GM23338 (cell line): ENCODE measurements around the gene EPAS1. TPM values are rescaled to one million over a fixed set of nuclear protein-coding genes. Genes with fewer than 3 reads are reported as not detected.

Experiments
- ATAC-seq: fragments of 200-7000 bp; cut with Tn5 transposase; 3 replicates; pipeline ENCODE4 v1.9.1; 2020
- DNase-seq: peaks from one replicate; pipeline ENCODE4 v3.0.0-alpha.2; 2015; ENCODE audit warnings: low spot score
- H2AFZ ChIP-seq: fragments of 200-600 bp; sonication (generic); 2 replicates; pipeline ENCODE4 v1.8.0; 2016; ENCODE audit warnings: antibody characterized with exemption, mild to moderate bottlenecking, moderate library complexity
- H3F3A ChIP-seq: fragments of 200-600 bp; sonication (generic); replicated peaks from 2 replicates; pipeline ENCODE4 v1.8.0; 2017; ENCODE audit warnings: antibody characterized with exemption, mixed run types, low read depth
- H3K27ac ChIP-seq: fragments of 200-600 bp; sonication (generic); 2 replicates; pipeline ENCODE4 v1.6.1; 2016; ENCODE audit warnings: low read depth
- H3K27me3 ChIP-seq: fragments of 200-600 bp; sonication (generic); 2 replicates; pipeline ENCODE4 v1.8.0; 2016; ENCODE audit warnings: mild to moderate bottlenecking, mixed run types, moderate library complexity; ENCODE audit not compliant: insufficient read depth
- H3K36me3 ChIP-seq: fragments of 200-600 bp; sonication (generic); 2 replicates; pipeline ENCODE4 v1.8.0; 2016; ENCODE audit warnings: mild to moderate bottlenecking; ENCODE audit not compliant: insufficient read depth
- H3K4me1 ChIP-seq: fragments of 200-600 bp; sonication (generic); 2 replicates; pipeline ENCODE4 v1.8.0; 2016; ENCODE audit warnings: mild to moderate bottlenecking, moderate library complexity; ENCODE audit not compliant: insufficient read depth
- H3K4me2 ChIP-seq: fragments of 200-600 bp; sonication (generic); 2 replicates; pipeline ENCODE4 v1.7.1; 2017; ENCODE audit warnings: mixed run types
- H3K4me3 ChIP-seq: fragments of 200-600 bp; sonication (generic); 2 replicates; pipeline ENCODE4 v1.6.1; 2016; ENCODE audit warnings: mixed run types
- H3K79me2 ChIP-seq: fragments of 200-600 bp; sonication (generic); replicated peaks from 2 replicates; pipeline ENCODE4 v1.8.0; 2017; ENCODE audit warnings: mild to moderate bottlenecking; ENCODE audit not compliant: insufficient read depth
- H3K9me2 ChIP-seq: fragments of 200-600 bp; sonication (generic); 2 replicates; pipeline ENCODE4 v1.8.0; 2017; ENCODE audit not compliant: insufficient read depth
- H4K20me1 ChIP-seq: fragments of 200-600 bp; sonication (generic); replicated peaks from 2 replicates; pipeline ENCODE4 v1.8.0; 2017; ENCODE audit warnings: mild to moderate bottlenecking; ENCODE audit not compliant: insufficient read depth
- H3K27ac Mint-ChIP-seq: 2 replicates; pipeline ENCODE4 v1.8.0; 2020; ENCODE audit warnings: inconsistent platforms, mild to moderate bottlenecking, moderate library complexity, mixed read lengths
- H3K27me3 Mint-ChIP-seq: 3 replicates; pipeline ENCODE4 v1.8.0; 2022; ENCODE audit warnings: low read depth, mild to moderate bottlenecking, moderate library complexity, mixed read lengths, inconsistent platforms; ENCODE audit not compliant: insufficient read depth, poor library complexity
- H3K36me3 Mint-ChIP-seq: 3 replicates; pipeline ENCODE4 v1.8.0; 2021; ENCODE audit warnings: low read depth, mild to moderate bottlenecking, inconsistent platforms, moderate library complexity, mixed read lengths
- H3K4me1 Mint-ChIP-seq: 3 replicates; pipeline ENCODE4 v1.8.0; 2020; ENCODE audit warnings: mild to moderate bottlenecking, inconsistent platforms, mixed read lengths
- H3K4me3 Mint-ChIP-seq: 3 replicates; pipeline ENCODE4 v1.8.0; 2021; ENCODE audit warnings: moderate library complexity, mild to moderate bottlenecking, inconsistent platforms, mixed read lengths
- H3K9me3 Mint-ChIP-seq: 3 replicates; pipeline ENCODE4 v1.8.0; 2020; ENCODE audit warnings: moderate library complexity, mild to moderate bottlenecking, inconsistent platforms, mixed read lengths
- CREB1 ChIP-seq: fragments of 250-450 bp; sonication (Bioruptor Pico); IDR thresholded peaks from 2 replicates; pipeline ENCODE4 v1.5.0; 2020; ENCODE audit warnings: low read depth, mild to moderate bottlenecking, moderate library complexity
- CTCF ChIP-seq, 2 experiments: fragments of 200-600 bp in 1 of 2; sonication (generic) in 1 of 2; conservative IDR thresholded peaks; 2 replicates each; pipeline versions ENCODE4 v1.5.1 to v1.6.1; 2016 to 2017; ENCODE audit warnings: antibody characterized with exemption in 2 of 2, low read depth in 2 of 2, mild to moderate bottlenecking in 2 of 2, moderate library complexity in 1 of 2
- EZH2 ChIP-seq: fragments of 200-600 bp; sonication (generic); IDR thresholded peaks from one replicate; pipeline ENCODE4 v1.8.0; 2017; ENCODE audit warnings: antibody characterized with exemption, mild to moderate bottlenecking, low read depth; ENCODE audit not compliant: unreplicated experiment
- NANOG ChIP-seq: IDR thresholded peaks from 2 replicates; pipeline ENCODE4 v1.6.1; 2016; ENCODE audit warnings: antibody characterized with exemption, borderline replicate concordance
- STAT1 ChIP-seq: IDR thresholded peaks from one replicate; pipeline ENCODE4 v1.6.1; 2016; ENCODE audit warnings: antibody characterized with exemption; ENCODE audit not compliant: unreplicated experiment
- ZNF114 ChIP-seq: fragments of 250-450 bp; sonication (Bioruptor Pico); IDR thresholded peaks from 2 replicates; pipeline ENCODE4 v1.5.0; 2020; ENCODE audit warnings: mild to moderate bottlenecking, moderate library complexity
- ZNF331 ChIP-seq: fragments of 250-450 bp; sonication (Bioruptor Pico); IDR thresholded peaks from 2 replicates; pipeline ENCODE4 v1.5.0; 2020; ENCODE audit warnings: low read depth, mild to moderate bottlenecking, moderate library complexity
- polyA plus RNA-seq: library from polyadenylated mRNA; unstranded; fragments of >200 nt; fragmentation: Nextera tagmentation; extraction: Ambion mirVana; gene quantifications from 2 replicates; pipeline ENCODE4 v1.2.1, GENCODE V29; 2016
- total RNA-seq: library from RNA; depleted of rRNA; stranded (reverse); fragments of >200 nt; shearing (Covaris generic); gene quantifications from 2 replicates; pipeline ENCODE4 v1.2.3, GENCODE V29; 2014
- TF ChIP-seq, protein P1 (sequence below): fragments of 250-450 bp; sonication (Bioruptor Pico); IDR thresholded peaks from 2 replicates; pipeline ENCODE4 v1.5.0; 2020; ENCODE audit warnings: mild to moderate bottlenecking, moderate library complexity

Gene EPAS1
- total and polyA plus RNA-seq, 2 experiments from 2014 or later, result 0.68 to 5.4 TPM

DNA sequence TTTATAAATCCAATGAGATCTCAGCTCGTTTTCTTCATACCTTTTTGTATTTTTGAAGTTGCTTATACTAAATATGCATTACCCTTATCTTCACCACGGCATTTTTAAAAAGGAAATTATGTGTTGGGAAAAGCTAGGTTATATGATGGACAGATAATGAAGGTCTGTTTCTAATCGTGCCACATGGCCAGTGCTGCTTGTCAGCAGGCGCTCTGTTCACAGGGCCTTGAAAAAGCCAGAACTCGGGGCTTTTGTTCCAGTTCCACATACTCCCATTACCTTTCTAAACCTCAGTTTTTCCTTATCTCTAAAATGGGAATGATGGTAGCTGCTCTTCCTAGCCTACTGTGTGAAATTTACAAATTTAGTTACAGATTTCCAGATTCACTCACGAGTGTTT lies 42.0 kb downstream of the EPAS1 start:
- Mint-ChIP-seq H3K9me3 (no peaks in the 10 kb centered on the region; the same call in 2 of the 3 replicates), H3K4me1 (peaks cover 36% of the 10 kb centered on the region), H3K27ac (no peak overlapping the region), H3K27me3 (peaks cover 6% of the 10 kb centered on the region), H3K4me3 (no peak overlapping the region), H3K36me3 (no peaks in the 10 kb centered on the region)
- no peak overlapping the region for H3K27ac ChIP-seq
- H2AFZ ChIP-seq, result no peak overlapping the region
- peaks cover 29% of the 10 kb centered on the region for H3K4me1 ChIP-seq
- no peak for DNase-seq
- no peak for ATAC-seq
- no peaks in the 10 kb centered on the region for H4K20me1 ChIP-seq
- H3K79me2 ChIP-seq, result no peaks in the 10 kb centered on the region
- TF ChIP-seq EZH2 (no peak), STAT1 (no peak), ZNF331 (CRISPR knock-in tag) (no peak), CTCF (conservative IDR thresholded peaks at IDR 0.05; ENCODE audit: low read depth in 2 of 2) (no peak), NANOG (no peak), CREB1 (no peak), ZNF114 (no peak)
- TF ChIP-seq, protein P1, sequence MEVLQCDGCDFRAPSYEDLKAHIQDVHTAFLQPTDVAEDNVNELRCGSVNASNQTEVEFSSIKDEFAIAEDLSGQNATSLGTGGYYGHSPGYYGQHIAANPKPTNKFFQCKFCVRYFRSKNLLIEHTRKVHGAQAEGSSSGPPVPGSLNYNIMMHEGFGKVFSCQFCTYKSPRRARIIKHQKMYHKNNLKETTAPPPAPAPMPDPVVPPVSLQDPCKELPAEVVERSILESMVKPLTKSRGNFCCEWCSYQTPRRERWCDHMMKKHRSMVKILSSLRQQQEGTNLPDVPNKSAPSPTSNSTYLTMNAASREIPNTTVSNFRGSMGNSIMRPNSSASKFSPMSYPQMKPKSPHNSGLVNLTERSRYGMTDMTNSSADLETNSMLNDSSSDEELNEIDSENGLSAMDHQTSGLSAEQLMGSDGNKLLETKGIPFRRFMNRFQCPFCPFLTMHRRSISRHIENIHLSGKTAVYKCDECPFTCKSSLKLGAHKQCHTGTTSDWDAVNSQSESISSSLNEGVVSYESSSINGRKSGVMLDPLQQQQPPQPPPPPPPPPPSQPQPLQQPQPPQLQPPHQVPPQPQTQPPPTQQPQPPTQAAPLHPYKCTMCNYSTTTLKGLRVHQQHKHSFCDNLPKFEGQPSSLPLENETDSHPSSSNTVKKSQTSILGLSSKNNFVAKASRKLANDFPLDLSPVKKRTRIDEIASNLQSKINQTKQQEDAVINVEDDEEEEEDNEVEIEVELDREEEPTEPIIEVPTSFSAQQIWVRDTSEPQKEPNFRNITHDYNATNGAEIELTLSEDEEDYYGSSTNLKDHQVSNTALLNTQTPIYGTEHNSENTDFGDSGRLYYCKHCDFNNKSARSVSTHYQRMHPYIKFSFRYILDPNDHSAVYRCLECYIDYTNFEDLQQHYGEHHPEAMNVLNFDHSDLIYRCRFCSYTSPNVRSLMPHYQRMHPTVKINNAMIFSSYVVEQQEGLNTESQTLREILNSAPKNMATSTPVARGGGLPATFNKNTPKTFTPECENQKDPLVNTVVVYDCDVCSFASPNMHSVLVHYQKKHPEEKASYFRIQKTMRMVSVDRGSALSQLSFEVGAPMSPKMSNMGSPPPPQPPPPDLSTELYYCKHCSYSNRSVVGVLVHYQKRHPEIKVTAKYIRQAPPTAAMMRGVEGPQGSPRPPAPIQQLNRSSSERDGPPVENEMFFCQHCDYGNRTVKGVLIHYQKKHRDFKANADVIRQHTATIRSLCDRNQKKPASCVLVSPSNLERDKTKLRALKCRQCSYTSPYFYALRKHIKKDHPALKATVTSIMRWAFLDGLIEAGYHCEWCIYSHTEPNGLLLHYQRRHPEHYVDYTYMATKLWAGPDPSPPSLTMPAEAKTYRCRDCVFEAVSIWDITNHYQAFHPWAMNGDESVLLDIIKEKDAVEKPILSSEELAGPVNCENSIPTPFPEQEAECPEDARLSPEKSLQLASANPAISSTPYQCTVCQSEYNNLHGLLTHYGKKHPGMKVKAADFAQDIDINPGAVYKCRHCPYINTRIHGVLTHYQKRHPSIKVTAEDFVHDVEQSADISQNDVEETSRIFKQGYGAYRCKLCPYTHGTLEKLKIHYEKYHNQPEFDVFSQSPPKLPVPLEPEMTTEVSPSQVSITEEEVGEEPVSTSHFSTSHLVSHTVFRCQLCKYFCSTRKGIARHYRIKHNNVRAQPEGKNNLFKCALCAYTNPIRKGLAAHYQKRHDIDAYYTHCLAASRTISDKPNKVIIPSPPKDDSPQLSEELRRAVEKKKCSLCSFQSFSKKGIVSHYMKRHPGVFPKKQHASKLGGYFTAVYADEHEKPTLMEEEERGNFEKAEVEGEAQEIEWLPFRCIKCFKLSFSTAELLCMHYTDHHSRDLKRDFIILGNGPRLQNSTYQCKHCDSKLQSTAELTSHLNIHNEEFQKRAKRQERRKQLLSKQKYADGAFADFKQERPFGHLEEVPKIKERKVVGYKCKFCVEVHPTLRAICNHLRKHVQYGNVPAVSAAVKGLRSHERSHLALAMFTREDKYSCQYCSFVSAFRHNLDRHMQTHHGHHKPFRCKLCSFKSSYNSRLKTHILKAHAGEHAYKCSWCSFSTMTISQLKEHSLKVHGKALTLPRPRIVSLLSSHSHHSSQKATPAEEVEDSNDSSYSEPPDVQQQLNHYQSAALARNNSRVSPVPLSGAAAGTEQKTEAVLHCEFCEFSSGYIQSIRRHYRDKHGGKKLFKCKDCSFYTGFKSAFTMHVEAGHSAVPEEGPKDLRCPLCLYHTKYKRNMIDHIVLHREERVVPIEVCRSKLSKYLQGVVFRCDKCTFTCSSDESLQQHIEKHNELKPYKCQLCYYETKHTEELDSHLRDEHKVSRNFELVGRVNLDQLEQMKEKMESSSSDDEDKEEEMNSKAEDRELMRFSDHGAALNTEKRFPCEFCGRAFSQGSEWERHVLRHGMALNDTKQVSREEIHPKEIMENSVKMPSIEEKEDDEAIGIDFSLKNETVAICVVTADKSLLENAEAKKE, result no peak
- H3F3A ChIP-seq, result no peaks in the 10 kb centered on the region
- no peak overlapping the region for H3K4me3 ChIP-seq
- H3K4me2 ChIP-seq, result no peak overlapping the region
- H3K9me2 ChIP-seq, result 0 out of 2 replicates have a peak, but pooled peaks cover 4% of the 10 kb centered on the region
- no peaks in the 10 kb centered on the region for H3K36me3 ChIP-seq
- no peaks in the 10 kb centered on the region for H3K27me3 ChIP-seq
